GM19023 (cell line): ENCODE results near the gene OPN5.

Experiments used
- ATAC-seq: cut with Tn5 transposase; IDR thresholded peaks from one replicate; pipeline ENCODE4 v1.9.1; 2021; ENCODE audit warnings: mild to moderate bottlenecking, moderate library complexity; ENCODE audit not compliant: unreplicated experiment

The OPN5 gene

DNA sequence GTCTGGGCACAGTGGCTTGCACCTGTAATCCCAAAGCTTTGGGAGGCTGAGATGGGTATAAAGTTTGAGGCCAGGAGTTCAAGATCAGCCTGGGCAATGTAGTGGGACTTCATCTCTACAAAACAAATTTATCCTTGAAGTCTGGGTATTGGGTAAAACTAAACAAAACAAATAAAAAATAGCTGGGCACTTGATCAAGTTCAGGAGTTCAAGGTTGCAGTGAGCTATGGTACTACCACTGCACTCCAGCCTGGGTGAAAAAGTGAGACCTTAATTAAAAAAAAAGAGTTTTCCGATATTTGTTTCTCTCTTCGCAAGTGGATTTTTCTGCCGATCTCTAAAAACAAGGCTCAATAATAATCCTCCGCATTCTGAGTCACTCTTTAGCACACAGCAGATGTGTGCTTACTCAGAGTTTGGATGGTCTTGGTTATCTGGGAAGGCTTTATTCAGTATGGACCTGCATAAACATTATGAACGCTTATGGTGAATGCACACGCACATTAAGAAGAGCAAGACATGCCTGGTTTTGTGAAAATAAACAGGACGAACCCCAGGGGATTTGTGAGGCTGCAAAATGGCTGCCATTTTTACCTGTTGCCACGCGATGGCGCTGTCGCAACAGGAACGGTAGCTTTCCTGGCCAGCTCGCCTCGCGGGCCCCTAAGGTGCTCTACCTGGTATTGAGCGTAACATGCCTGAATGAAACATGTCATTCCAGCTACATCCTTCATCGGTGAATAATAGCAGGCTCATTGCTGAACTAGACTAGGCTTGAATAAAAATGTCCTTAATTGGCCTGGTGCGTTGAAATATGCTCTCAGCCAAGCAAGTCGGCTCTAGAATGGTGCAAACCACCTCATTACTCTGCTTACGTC, 6.0 kb downstream of the OPN5 start:
- peak; percentile 95 for ATAC-seq

DNA sequence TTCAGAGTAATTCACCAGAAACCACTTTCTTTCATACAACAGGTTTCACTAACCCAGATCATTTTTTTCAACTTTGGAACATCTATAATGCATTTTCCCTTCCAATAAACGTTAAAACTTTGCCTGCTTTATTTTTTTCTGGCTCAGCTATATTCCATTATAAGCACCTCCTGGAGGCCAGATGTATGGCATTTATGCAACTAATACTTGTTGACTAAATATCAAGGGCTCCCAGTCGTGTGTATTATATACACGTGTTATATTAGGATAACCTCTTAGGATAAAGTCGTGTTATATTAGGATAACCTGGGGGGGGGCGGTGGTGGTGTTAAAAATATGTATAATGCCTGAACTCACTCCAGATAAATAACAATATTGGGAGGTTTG, 6.7 kb downstream of the OPN5 start:
- ATAC-seq, result no peak

DNA sequence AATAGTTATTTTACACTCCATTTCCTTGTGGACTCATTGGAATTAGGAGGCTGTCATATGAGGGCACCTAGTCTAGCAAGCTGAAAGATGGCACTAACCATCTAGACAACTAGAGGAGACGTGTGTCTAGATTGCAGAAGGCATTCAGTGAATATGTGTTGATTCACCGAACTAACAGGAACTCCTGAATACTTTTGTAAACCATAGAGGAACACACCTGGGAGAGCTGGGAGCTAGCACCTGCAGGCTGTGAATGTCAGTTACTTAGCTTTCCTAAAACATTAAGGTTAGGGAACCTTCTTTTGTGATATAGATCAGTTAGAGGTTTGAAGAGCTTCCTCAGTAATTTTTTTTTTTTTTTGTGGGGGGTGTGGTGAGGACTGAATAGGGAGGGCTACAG, 7.7 kb downstream of the OPN5 start:
- ATAC-seq, result no peak

GRCh38 chr6:47792216-47792733, 10.4 kb downstream of the OPN5 start:
- no peak for ATAC-seq

DNA sequence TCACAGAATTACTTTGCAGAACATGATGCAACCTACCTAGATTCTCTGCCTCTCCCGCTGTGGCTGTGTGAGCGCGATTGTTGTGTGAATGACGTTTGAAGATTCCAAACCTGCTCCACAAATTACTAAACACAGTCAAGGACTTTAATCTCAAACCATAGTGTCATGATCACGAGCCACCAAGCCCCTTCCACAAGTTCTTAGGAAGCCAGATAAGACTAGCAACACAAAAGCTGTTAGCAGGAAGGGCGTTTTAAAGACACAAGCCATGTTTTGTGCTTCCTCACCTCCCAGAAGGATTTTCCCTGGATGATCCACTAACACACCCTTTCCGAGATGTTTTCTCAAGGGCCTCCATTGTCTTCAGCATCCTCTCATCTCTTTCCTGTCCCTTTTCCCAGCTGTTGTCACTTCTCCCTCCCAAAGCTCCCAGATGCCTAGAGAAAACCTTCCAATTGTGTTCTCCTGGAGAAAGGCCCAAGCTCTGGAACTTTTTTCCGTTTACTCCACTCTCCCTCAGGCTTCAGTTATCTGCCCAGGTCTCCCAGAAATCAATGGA, 12.8 kb downstream of the OPN5 start:
- no peak for ATAC-seq

DNA sequence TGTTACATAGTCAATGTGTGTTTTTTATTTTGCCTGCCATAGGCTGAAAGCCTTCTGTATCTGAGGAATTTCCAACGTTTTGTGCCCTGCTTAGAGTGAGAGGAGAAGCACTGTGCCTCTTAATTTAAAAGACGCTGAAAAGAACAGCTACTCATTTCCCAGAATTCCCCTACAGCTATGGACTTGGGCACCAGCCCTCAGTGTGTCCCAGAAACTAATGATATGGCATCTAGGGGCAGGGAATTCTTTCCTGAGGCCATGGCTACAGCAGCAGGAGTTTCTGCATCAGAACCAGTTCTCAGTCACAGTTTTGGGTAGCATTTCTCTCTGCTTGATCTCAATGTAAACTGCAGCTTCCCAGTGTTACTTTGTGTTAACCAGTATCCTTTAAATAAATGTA, 20.2 kb downstream of the OPN5 start:
- no peak for ATAC-seq

- no peak for ATAC-seq
Measured at GRCh38 chr6:47804821-47805220, 23.0 kb downstream of the OPN5 start.

GRCh38 chr6:47809873-47810272, 28.0 kb downstream of the OPN5 start:
- no peak for ATAC-seq

DNA sequence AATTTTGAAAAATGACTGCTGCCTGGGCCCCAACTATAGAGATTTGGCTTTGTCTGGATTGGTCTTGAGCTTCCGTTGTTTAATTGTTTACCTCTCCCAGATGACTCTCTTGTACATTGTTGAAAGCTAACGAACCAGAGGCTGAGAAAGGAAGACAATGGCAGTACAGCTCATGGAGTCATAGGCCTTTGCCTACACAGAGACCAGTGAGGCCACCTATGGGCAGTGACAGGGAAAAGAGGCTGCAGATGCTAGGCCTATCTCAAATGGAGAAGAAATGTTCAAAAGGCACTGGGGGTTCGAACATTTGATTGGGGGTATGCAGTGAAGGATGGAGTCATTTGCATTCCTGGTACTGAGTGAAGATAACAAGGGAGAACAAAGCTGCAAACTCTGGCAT, 29.1 kb downstream of the OPN5 start:
- no peak for ATAC-seq

DNA sequence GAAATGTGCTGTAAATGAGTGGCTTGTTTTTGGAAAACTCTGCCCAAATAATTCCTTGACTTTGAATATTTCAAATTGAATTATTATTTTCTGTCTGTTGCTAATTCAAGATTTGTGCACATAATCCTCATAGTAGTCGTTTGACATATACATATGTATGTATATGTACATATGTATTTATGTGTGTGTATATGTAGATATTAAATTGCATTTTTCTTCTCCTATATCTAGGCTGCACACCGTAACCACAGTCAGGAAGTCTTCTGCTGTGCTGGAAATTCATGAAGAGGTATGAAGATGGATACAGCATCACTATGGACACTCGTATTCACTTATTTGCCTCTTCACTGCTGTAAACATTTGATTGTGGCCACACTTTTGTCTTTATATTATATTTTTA, 29.6 kb downstream of the OPN5 start:
- no peak for ATAC-seq

DNA sequence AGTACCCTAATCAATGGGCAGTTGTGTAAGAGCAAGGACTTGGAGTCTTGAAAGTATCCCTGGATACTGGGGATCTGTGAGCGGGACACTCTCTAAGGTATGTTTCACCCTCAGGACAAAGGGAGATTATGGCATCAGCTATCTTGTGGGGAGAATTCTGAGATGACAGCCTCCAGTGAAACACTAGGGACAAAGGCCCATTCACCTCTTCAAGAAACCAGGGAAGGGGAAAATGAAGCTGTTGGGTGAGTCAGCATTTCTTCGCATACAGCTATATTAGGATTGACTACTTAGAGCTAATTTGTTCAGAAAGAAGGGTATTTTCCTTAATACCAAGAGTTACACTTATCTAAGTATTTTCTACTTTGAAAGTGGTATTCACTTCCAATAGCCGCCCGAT, 35.9 kb downstream of the OPN5 start:
- ATAC-seq, result no peak

- ATAC-seq, result no peak
Measured at GRCh38 chr6:47819461-47819860, 37.6 kb downstream of the OPN5 start.

DNA sequence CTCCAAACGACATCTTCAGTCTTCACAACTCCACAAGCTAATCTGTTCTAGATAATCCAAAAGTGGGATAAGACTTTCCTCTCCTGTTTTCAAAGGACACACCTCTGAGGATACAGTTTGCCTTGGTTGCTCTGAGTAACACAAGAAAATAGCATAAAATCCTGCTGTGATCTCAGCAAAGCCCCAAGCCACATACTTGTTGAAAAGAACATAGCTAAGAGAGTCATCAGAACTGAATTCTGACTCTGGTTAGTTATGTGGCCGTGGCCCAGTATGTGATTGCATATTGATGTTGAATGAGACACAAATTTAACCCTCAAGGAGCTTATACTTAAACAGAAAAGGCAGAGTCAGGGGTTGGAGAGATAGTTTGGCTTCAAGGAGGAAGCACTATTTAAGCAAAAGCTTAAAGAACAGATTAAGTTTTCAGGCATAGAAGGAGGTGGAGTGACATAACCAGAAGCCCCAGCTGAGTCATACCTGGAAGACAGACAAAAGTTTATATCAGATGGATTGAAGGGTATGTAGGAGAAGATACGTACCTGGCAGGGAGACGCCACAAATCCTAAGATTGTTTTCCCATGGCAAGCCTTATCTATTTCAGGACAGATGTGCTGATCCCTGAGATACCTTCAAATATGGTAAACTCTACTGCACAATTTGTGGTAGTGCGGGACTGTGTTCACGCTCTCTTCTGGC, 41.2 kb downstream of the OPN5 start:
- ATAC-seq, result no peak

DNA sequence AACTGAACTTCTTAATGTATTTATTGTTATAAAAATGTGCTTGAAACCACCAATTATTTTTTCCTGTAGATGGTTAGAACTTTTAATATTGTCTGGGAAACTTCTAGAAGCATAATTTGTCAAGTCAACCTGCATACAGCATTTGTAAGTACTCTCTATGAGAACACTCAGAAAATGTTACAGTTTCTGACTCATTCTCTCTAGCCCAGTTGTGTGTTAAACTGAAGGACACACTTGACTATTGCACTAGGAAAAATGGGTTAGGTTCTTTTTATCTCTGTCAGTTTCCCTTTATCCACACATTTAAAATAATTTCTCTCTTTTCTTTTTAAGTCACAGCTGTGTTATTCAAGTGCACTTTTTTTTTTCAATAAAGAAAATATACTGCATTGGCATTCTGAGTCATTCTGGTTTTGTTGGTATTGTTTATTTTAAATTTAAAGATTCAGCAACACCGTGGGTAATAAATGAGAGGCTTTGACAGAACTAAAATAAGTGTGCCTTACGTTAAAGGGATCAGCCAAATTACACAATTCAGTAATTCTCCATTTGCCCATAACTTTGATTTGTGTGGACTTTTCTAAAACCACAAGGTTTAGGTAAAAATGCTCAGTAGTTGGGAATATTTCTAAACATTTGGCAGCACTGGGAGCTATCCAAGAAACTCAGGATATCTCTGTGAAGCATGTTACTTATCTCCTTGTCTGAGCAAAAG, 50.7 kb downstream of the OPN5 start:
- no peak for ATAC-seq

DNA sequence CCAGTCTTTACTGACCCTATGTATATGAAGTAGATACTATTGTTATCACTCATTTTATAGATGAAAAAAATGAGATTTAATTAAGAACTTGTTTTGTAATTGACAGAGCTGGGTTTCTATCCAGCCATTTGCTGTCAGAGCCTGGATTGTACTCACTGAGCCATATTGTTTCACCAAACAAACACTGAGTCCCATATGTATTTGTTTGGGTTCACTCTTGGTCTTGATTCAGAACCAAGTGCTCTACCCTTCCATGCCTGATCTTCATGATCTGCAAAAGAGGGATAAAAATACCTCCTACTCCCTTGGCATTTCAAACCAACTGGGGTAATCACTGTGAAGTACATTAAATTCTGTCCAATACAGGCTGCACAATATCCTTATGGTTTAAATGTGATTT, 52.4 kb downstream of the OPN5 start:
- no peak for ATAC-seq

DNA sequence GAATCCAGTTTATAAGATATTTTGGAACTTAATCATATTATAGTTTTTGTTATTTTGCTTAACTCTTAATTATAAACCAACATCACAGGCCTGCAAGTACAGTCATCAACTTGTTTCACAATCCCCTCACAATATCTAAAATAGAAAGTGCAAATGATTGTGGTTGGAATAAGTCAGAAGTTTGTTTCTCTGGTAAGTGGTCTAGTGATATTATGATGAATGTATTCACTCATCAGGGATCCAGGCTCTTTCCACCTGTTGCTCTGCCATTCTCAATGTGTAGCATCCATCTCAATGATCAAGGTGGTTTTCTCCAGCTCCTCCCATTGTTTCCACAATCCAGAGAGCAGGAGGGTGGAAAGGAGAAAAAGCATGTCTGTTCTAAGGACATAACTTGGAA, 54.2 kb downstream of the OPN5 start:
- ATAC-seq, result no peak

- ATAC-seq, result no peak
Measured at GRCh38 chr6:47836639-47837038, 54.8 kb downstream of the OPN5 start.

- ATAC-seq, result no peak
Measured at GRCh38 chr6:47839645-47840044, 57.8 kb downstream of the OPN5 start.

- ATAC-seq, result no peak
Measured at GRCh38 chr6:47844881-47845280, 63.0 kb downstream of the OPN5 start.

DNA sequence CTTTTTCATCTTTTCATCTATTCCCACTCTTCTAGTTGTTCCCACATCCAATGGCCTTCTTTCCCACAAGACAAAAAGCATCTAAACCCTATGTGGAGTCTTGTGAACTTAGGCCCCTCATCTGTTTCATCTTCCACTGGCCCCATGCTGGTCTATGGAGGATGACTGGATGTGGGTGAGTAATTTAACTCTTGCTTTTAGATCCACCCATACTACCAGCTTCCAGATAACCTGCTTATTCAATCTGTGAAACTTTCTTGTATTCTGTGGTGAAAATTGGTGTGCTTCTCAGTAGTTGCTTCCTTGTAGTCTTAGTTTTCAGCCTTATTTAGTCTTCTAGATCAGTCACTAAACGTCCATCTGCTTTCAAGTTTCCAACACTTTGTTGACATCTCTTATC, 64.9 kb downstream of the OPN5 start:
- ATAC-seq, result no peak

DNA sequence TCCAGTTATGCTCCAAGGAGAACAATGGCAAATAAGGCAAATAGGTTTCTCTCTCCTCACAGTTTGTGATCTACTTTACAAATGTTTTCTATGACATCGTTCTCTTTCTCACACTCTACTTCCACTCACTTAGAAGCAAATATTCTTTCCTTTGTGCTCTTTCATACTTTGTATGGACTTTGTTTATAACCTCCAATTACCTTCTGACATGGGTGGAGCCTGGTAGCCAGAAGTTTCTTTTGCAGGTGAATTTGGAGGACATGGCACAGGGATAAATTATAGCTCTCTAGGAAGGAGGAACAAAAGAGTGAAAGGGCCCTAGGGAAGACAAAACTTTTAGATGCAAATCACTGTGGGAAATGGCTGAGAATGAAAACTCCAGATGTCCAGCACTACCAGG, 69.3 kb downstream of the OPN5 start:
- ATAC-seq, result no peak
